Duodenal mucosa (tissue), 2 donors: ENCODE results near the gene ATRNL1.
"Not testable (repeated sequence)": the region's sequence is repeated elsewhere in the genome, so short reads cannot be mapped to it uniquely, and the experiment has no call there.

Experiments
- H3K27ac ChIP-seq: one replicate; pipeline ENCODE4 v1.7.0; 2013; ENCODE audit warnings: low read depth, low read length
- H3K27me3 ChIP-seq, 2 donors: one replicate each; pipeline ENCODE4 v1.7.0; 2013; ENCODE audit warnings: low read length in 2 of 2, control low read depth in 1 of 2; ENCODE audit not compliant: insufficient read depth in 2 of 2, control insufficient read depth in 1 of 2
- H3K36me3 ChIP-seq, 2 donors: one replicate each; pipeline ENCODE4 v1.7.0; 2013; ENCODE audit warnings: low read length in 2 of 2, control low read depth in 1 of 2; ENCODE audit not compliant: insufficient read depth in 2 of 2, control insufficient read depth in 1 of 2
- H3K4me1 ChIP-seq, 2 donors: one replicate each; pipeline ENCODE4 v1.7.0; 2013; ENCODE audit warnings: low read length in 2 of 2, control low read depth in 1 of 2; ENCODE audit not compliant: insufficient read depth in 2 of 2, control insufficient read depth in 1 of 2
- H3K4me3 ChIP-seq, 2 donors: one replicate each; pipeline ENCODE4 v1.7.0; 2013; ENCODE audit warnings: low read length in 2 of 2, low read depth in 1 of 2
- H3K9ac ChIP-seq, 2 donors: one replicate each; pipeline ENCODE4 v1.7.0; 2013; ENCODE audit warnings: low read length in 2 of 2, low read depth in 1 of 2
- H3K9me3 ChIP-seq, 2 donors: one replicate each; pipeline ENCODE4 v1.7.0; 2013; ENCODE audit warnings: low read length in 2 of 2, control low read depth in 1 of 2; ENCODE audit not compliant: control insufficient read depth in 1 of 2

The ATRNL1 gene

DNA sequence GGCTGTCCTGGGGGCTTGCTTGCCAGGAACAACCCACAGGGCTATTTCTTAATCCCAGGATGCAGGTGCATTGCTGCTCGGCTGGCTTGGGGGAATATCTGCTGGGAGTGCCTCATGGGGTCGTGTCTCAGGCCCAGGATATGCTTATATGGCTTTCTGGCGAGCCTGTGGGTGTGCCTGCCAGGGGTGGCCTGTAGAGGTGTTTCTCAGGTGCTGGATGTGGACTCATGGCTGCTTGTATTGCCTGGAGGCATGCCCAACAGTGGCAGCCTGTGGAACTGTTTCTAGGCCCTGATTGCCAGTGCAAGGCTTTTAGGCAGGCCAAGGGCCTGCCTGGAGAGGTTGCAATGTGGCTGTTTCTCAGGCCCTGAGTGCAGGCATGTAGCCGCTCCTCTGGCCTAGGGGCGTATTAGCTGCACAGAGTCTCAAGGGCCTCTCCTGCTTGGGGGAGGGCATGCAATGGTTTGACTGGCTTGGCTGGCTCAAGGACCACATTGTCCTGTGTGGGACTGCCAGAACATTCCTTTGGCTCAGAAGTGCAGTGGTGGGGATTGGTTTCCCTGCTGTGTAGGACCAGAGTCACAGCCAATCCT, 202.1 kb downstream of the ATRNL1 start:
- Histone ChIP-seq H3K9me3 (peaks cover 0 to 2% of the 10 kb centered on the region in 2 donors), H3K4me1 (no peaks in the 10 kb centered on the region), H3K27me3 (no peaks in the 10 kb centered on the region), H3K4me3 (no peak overlapping the region), H3K27ac (no peak overlapping the region), H3K36me3 (no peaks in the 10 kb centered on the region), H3K9ac (no peak overlapping the region)

- Histone ChIP-seq H3K4me3 (no peak overlapping the region), H3K36me3 (no peaks in the 10 kb centered on the region), H3K4me1 (no peaks in the 10 kb centered on the region)
Observed at GRCh38 chr10:115300080-115300479, 206.9 kb downstream of the ATRNL1 start.

DNA sequence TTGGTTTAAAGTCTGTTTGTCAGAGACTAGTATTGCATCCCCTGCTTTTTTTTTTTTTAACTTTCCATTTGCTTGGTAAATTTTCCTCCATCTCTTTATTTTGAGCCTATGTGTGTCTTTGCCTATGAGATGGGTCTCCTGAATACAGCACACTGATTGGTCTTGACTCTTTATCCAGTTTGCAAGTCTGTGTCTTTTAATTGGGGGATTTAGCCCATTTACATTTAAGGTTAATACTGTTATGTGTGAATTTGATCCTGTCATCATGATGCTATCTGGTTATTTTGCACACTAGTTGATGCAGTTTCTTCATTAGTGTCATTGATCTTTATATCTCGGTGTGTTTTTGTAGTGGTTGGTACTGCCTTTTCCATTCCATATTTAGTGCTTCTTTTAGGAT, 226.5 kb downstream of the ATRNL1 start:
- H3K4me1 ChIP-seq, H3K9ac ChIP-seq, H3K27me3 ChIP-seq, H3K36me3 ChIP-seq, H3K27ac ChIP-seq, H3K4me3 ChIP-seq, H3K9me3 ChIP-seq: not testable (repeated sequence)

More at GRCh38 chr10:115300080-115300479, 206.9 kb downstream of the ATRNL1 start:
- Histone ChIP-seq H3K9me3 (no peaks in the 10 kb centered on the region), H3K27me3 (no peaks in the 10 kb centered on the region), H3K27ac (no peak overlapping the region), H3K9ac (no peak overlapping the region)

DNA sequence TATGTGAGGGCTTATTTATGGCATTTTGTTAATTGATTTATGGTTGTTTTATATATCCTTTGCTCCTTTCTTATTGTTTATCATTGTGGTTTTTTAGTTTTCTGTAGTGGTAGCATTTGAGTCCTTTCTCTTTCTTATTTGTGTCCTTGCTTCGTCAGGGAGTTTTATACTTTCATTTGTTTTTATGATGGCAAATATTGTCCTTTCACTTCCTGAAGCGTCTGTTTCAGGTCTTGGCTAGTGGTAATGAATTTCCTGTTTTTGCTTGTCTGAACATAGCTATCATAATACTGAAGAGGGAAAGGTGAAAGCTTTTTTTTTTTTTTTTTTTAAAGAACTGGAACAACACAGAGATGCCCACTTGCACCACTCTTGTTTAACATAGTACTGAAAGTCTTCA, 228.2 kb downstream of the ATRNL1 start:
- no peak overlapping the region for H3K9ac ChIP-seq
- no peak overlapping the region for H3K27ac ChIP-seq
- no peaks in the 10 kb centered on the region for H3K27me3 ChIP-seq
- H3K4me1 ChIP-seq = no peaks in the 10 kb centered on the region
- no peak overlapping the region for H3K4me3 ChIP-seq
- H3K9me3 ChIP-seq = no peaks in the 10 kb centered on the region
- no peaks in the 10 kb centered on the region for H3K36me3 ChIP-seq

GRCh38 chr10:115328331-115328730, 235.2 kb downstream of the ATRNL1 start:
- no peaks in the 10 kb centered on the region for H3K27me3 ChIP-seq
- no peaks in the 10 kb centered on the region for H3K36me3 ChIP-seq
- no peak overlapping the region for H3K4me3 ChIP-seq
- H3K4me1 ChIP-seq = no peaks in the 10 kb centered on the region
- no peak overlapping the region for H3K27ac ChIP-seq
- no peaks in the 10 kb centered on the region for H3K9me3 ChIP-seq
- H3K9ac ChIP-seq = no peak overlapping the region

- Histone ChIP-seq H3K27ac (no peak overlapping the region), H3K27me3 (no peaks in the 10 kb centered on the region), H3K4me1 (no peaks in the 10 kb centered on the region), H3K4me3 (no peak overlapping the region), H3K36me3 (no peaks in the 10 kb centered on the region), H3K9ac (no peak overlapping the region), H3K9me3 (no peaks in the 10 kb centered on the region)
Observed at GRCh38 chr10:115335366-115335765, 242.2 kb downstream of the ATRNL1 start.

- H3K27ac ChIP-seq = no peak overlapping the region
- no peaks in the 10 kb centered on the region for H3K4me1 ChIP-seq
- H3K4me3 ChIP-seq = no peak overlapping the region
- no peaks in the 10 kb centered on the region for H3K36me3 ChIP-seq
- no peaks in the 10 kb centered on the region for H3K9me3 ChIP-seq
- no peaks in the 10 kb centered on the region for H3K27me3 ChIP-seq
- no peak overlapping the region for H3K9ac ChIP-seq
Observed at GRCh38 chr10:115355162-115355760, 262.1 kb downstream of the ATRNL1 start.

- not testable (repeated sequence) for H3K4me1 ChIP-seq, H3K27me3 ChIP-seq, H3K27ac ChIP-seq, H3K9ac ChIP-seq, H3K9me3 ChIP-seq, H3K36me3 ChIP-seq, H3K4me3 ChIP-seq
Observed at GRCh38 chr10:115367920-115368319, 274.8 kb downstream of the ATRNL1 start.

DNA sequence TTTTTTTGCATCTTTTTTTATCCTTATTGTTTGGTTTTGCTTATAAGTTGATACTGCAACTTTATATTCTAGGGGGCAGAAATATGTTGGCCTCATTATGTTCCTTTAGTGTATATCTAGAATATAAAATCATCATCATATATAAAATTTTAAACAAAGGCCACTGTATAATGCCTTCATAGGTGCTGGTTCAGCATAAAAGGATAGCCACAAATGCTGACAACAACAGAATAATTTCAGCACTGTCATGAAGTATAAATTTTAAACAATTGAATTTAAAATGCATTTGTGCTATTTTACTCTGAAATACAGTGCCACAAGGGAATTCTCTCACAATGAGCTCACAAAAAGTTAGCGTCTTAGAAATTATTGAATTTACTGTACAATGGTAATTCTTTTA, 285.9 kb downstream of the ATRNL1 start:
- no peak overlapping the region for H3K4me3 ChIP-seq
- no peaks in the 10 kb centered on the region for H3K4me1 ChIP-seq
- no peaks in the 10 kb centered on the region for H3K9me3 ChIP-seq
- no peak overlapping the region for H3K9ac ChIP-seq
- no peaks in the 10 kb centered on the region for H3K36me3 ChIP-seq
- H3K27ac ChIP-seq = no peak overlapping the region
- no peaks in the 10 kb centered on the region for H3K27me3 ChIP-seq

DNA sequence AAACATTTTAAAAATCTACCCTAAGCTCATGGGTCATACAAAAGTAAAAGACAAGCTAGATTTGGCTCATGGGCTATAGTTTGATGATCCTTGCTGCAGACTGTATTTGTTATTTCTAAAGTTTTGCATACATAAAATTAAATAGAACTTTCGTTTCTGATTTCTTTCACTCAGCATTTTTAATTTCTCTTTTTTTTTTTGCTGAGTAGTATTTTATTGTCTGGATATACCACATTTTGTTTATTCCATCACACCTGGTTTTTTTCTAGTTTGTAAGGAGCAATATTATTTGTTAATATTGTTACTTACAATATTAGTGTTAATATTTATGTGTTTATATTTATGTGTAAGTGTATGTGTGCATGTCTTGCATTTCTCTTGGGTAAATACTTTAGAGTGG, 291.5 kb downstream of the ATRNL1 start:
- Histone ChIP-seq H3K27ac (no peak overlapping the region), H3K36me3 (no peaks in the 10 kb centered on the region), H3K9me3 (no peaks in the 10 kb centered on the region), H3K4me1 (no peaks in the 10 kb centered on the region), H3K9ac (no peak overlapping the region), H3K27me3 (no peaks in the 10 kb centered on the region), H3K4me3 (no peak overlapping the region)
